Measurements from ENCODE around the gene NAV3. TPM values are rescaled to one million over a fixed set of nuclear protein-coding genes. Genes with fewer than 3 reads are reported as not detected.

NAV3 gene
- total RNA-seq, 2 donors from 2014 or later = not detected

- ATAC-seq = no peak
- Mint-ChIP-seq H3K9me3 (peaks cover 6 to 10% of the 10 kb centered on the region in 2 donors), H3K27ac (no peak overlapping the region)
Measured at GRCh38 chr12:77821699-77822203, 8.9 kb upstream of the NAV3 start.

GRCh38 chr12:77833329-77833728 lies 2.6 kb downstream of the NAV3 start:
- no peaks in the 10 kb centered on the region for H3K36me3 Mint-ChIP-seq
- ATAC-seq (no peak), DNase-seq (ENCODE audit: low spot score in 2 of 2) (no peak)
- H3K27ac Mint-ChIP-seq = no peak overlapping the region
- H3K9me3 Mint-ChIP-seq = no peaks in the 10 kb centered on the region

More at GRCh38 chr12:77821699-77822203, 8.9 kb upstream of the NAV3 start:
- DNase-seq (ENCODE audit: low spot score in 2 of 2) = no peak
- H3K36me3 Mint-ChIP-seq = peaks cover 0 to 5% of the 10 kb centered on the region in 2 donors

GRCh38 chr12:77834618-77835017 lies 3.9 kb downstream of the NAV3 start:
- Mint-ChIP-seq H3K27ac (no peak overlapping the region), H3K9me3 (peaks cover 3 to 7% of the 10 kb centered on the region in 2 donors), H3K36me3 (no peaks in the 10 kb centered on the region)
- DNase-seq (ENCODE audit: low spot score in 2 of 2) = no peak
- no peak for ATAC-seq

GRCh38 chr12:77835969-77836368 lies 5.3 kb downstream of the NAV3 start:
- Mint-ChIP-seq H3K9me3 (peaks cover 3 to 11% of the 10 kb centered on the region in 2 donors), H3K27ac (no peak overlapping the region), H3K36me3 (no peaks in the 10 kb centered on the region)
- no peak for ATAC-seq
- no peak for DNase-seq (ENCODE audit: low spot score in 2 of 2)

GRCh38 chr12:77837876-77838291 lies 7.2 kb downstream of the NAV3 start:
- ATAC-seq = no peak
- no peak overlapping the region for H3K27ac Mint-ChIP-seq
- no peaks in the 10 kb centered on the region for H3K36me3 Mint-ChIP-seq
- DNase-seq (ENCODE audit: low spot score in 2 of 2) = no peak
- peaks cover 3 to 11% of the 10 kb centered on the region in 2 donors for H3K9me3 Mint-ChIP-seq

- Mint-ChIP-seq H3K9me3 (peaks cover 3 to 11% of the 10 kb centered on the region in 2 donors), H3K27ac (no peak overlapping the region), H3K36me3 (no peaks in the 10 kb centered on the region)
- ATAC-seq (no peak), DNase-seq (ENCODE audit: low spot score in 2 of 2) (no peak)
Measured at GRCh38 chr12:77841521-77841920, 10.8 kb downstream of the NAV3 start.

DNA sequence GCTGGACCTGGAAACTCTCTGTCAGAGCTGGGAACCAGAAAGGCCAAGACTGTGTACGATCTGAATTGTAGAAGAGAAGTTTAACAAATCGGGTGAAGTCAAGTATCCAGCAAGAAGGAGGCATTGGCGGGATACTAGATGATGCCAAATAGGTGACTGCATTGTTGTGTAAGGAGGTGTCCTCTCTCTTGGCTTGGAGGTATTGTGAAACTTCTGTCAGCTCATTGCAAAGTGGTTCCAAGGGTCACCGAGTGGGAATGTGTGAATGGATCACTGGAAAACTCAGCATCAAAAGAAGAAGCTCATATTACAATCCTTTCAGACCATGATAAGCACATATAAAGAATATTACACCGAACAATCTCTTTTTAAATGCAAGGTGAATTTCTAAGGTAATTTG lies 11.7 kb downstream of the NAV3 start:
- DNase-seq (ENCODE audit: low spot score in 2 of 2) = no peak
- Mint-ChIP-seq H3K27ac (no peak overlapping the region), H3K9me3 (peaks cover 8 to 16% of the 10 kb centered on the region in 2 donors), H3K36me3 (peaks cover 0 to 5% of the 10 kb centered on the region in 2 donors)
- ATAC-seq = no peak

DNA sequence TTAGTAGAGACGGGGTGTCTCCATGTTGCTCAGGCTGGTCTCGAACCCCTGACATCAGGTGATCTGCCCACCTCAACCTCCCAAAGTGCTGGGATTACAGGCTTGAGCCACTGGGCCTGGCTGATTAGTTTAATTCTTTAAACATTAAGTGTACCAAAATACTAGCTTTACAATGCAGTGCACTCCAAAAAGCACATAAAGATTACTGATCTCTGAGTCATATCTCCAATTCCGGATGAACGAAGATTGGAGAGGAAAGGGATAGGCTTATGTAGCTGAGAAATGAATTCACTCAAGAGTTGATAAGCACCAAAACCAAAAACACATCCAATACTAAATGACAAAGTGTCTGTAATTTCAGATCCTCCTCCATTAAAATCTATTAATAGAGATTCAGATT lies 15.1 kb downstream of the NAV3 start:
- no peak for ATAC-seq

GRCh38 chr12:77847060-77847541 lies 16.4 kb downstream of the NAV3 start:
- no peak for DNase-seq (ENCODE audit: low spot score in 2 of 2)
- H3K27ac Mint-ChIP-seq = no peak overlapping the region
- peaks cover 4 to 5% of the 10 kb centered on the region in 2 donors for H3K9me3 Mint-ChIP-seq
- ATAC-seq = no peak
- peaks cover 0 to 5% of the 10 kb centered on the region in 2 donors for H3K36me3 Mint-ChIP-seq

More for the DNA sequence above, 15.1 kb downstream of the NAV3 start:
- peaks cover 0 to 5% of the 10 kb centered on the region in 2 donors for H3K36me3 Mint-ChIP-seq
- H3K27ac Mint-ChIP-seq = no peak overlapping the region
- peaks cover 4 to 5% of the 10 kb centered on the region in 2 donors for H3K9me3 Mint-ChIP-seq
- DNase-seq (ENCODE audit: low spot score in 2 of 2) = no peak

DNA sequence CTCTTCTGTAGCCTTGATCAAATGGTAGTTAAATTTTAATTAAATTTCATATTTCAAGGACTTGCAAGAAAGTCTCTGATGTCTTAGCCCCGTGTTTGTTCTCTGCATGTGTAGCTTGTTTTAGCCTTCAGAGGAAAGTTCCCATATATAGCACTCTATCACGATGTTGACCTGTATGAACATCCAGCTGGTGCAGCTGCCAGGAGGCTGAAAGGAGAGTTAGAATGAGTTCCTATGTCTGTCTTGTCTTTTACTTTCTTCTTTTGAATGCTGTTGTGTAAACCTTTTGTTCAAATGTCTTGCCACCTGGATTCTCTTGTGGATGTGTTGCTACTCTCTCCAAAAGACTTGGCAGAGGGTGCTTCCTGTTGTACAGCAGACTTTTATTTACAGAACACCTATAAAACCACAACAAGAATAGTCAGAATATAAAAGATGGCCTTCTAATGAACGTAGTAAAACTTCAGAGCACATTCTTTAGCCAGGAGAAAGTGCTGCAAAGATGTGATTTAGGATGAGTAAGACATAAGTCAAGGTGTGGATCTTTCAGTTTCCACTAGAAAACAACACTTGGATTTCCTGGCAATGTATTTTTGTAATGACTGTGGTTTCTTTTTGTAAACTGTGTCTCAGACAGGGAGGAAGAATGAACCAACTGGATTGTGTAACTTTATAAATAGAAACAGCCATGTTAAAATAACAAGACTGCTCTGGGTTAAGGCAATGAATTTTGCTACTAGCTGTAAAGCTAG lies 17.2 kb downstream of the NAV3 start:
- H3K27ac Mint-ChIP-seq = no peak overlapping the region
- ATAC-seq = no peak
- peaks cover 4 to 5% of the 10 kb centered on the region in 2 donors for H3K9me3 Mint-ChIP-seq
- no peak for DNase-seq (ENCODE audit: low spot score in 2 of 2)
- H3K36me3 Mint-ChIP-seq = peaks cover 0 to 5% of the 10 kb centered on the region in 2 donors

DNA sequence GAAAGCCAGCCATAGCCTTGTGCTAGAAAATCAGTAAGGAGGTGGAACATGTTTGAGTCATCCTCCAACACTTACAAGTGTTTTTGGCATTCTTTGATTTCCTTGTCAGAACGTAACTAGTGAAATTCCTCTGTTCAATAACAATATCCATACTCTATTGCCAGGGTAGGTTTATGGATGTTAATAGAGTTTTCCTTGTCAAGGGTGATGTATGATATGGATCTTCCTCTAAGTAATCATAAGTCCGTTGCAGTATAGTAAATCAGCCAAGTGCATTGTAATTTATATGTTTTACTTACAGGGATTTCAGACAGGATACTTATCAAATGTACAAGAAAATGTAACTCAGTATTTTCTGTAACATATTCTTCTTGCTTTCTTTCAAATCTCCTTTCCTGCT lies 19.4 kb downstream of the NAV3 start:
- Mint-ChIP-seq H3K27ac (no peak overlapping the region), H3K9me3 (peaks cover 4 to 5% of the 10 kb centered on the region in 2 donors), H3K36me3 (peaks cover 0 to 5% of the 10 kb centered on the region in 2 donors)
- ATAC-seq (no peak), DNase-seq (ENCODE audit: low spot score in 2 of 2) (no peak)

DNA sequence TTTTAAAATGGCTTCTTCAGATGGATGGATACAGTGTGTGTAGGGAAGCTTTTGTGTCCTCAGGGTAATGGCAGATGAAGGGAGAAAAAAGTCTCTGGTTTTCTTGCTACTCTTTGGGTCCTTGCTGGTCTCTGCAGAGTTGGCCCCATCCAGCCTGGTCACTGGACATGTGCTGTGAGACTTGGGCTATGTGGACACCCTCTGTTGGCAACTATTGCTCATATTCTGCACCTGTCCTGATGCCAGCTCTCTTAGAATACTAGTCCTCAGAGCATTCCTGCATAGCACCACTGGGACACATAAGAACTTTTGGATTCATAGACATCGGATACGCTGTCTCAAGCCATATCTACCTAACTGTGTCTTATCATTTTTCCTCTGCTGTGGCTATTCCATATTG lies 20.0 kb downstream of the NAV3 start:
- peaks cover 0 to 5% of the 10 kb centered on the region in 2 donors for H3K36me3 Mint-ChIP-seq
- ATAC-seq = no peak
- no peak for DNase-seq (ENCODE audit: low spot score in 2 of 2)
- no peak overlapping the region for H3K27ac Mint-ChIP-seq
- H3K9me3 Mint-ChIP-seq = peaks cover 4 to 5% of the 10 kb centered on the region in 2 donors

GRCh38 chr12:77855548-77855947 lies 24.9 kb downstream of the NAV3 start:
- ATAC-seq = no peak
- no peaks in the 10 kb centered on the region for H3K36me3 Mint-ChIP-seq

DNA sequence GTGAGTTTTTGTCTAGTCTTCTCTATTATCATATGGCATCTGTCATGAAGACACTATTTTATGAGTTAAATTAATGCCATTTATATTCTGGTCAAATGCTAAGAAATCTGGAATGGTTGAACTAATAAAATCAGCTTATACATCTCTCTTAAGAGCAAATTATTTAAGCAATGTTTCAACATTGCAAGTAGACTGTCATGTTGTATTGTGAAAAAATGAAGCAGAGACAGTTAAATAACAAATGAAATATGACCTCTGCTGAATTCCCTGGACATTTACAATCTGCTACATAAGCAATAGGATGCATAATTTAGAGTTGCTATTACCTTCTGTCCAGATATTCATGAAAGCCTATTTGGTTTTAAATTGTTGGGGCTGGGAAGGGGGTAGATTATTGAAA lies 30.6 kb downstream of the NAV3 start:
- Mint-ChIP-seq H3K36me3 (no peaks in the 10 kb centered on the region), H3K27ac (no peak overlapping the region), H3K9me3 (peaks cover 0 to 4% of the 10 kb centered on the region in 2 donors)
- no peak for ATAC-seq
- DNase-seq (ENCODE audit: low spot score in 2 of 2) = no peak

More at GRCh38 chr12:77855548-77855947, 24.9 kb downstream of the NAV3 start:
- Mint-ChIP-seq H3K9me3 (no peaks in the 10 kb centered on the region), H3K27ac (no peak overlapping the region)
- no peak for DNase-seq (ENCODE audit: low spot score in 2 of 2)

GRCh38 chr12:77865178-77865577 lies 34.5 kb downstream of the NAV3 start:
- Mint-ChIP-seq H3K9me3 (peaks cover 0 to 13% of the 10 kb centered on the region in 2 donors), H3K27ac (no peak overlapping the region), H3K36me3 (no peaks in the 10 kb centered on the region)
- ATAC-seq (no peak), DNase-seq (ENCODE audit: low spot score in 2 of 2) (no peak)

- Mint-ChIP-seq H3K36me3 (no peaks in the 10 kb centered on the region), H3K9me3 (peaks cover 12 to 13% of the 10 kb centered on the region in 2 donors), H3K27ac (no peak overlapping the region)
- ATAC-seq (no peak), DNase-seq (ENCODE audit: low spot score in 2 of 2) (no peak)
Measured at GRCh38 chr12:77878901-77879300, 48.2 kb downstream of the NAV3 start.

- Mint-ChIP-seq H3K9me3 (peaks cover 17 to 18% of the 10 kb centered on the region in 2 donors), H3K27ac (no peak overlapping the region), H3K36me3 (no peaks in the 10 kb centered on the region)
- DNase-seq (ENCODE audit: low spot score in 2 of 2) (no peak), ATAC-seq (no peak)
Measured at GRCh38 chr12:77882709-77883108, 52.0 kb downstream of the NAV3 start.

- Mint-ChIP-seq H3K9me3 (peaks cover 4 to 8% of the 10 kb centered on the region in 2 donors), H3K27ac (no peak overlapping the region), H3K36me3 (no peaks in the 10 kb centered on the region)
- DNase-seq (ENCODE audit: low spot score in 2 of 2) (no peak), ATAC-seq (no peak)
Measured at GRCh38 chr12:77888611-77889010, 57.9 kb downstream of the NAV3 start.
